Stimulated activated naive CD8-positive, alpha-beta T cell treated with anti-CD3 and anti-CD28 coated beads, Interleukin-15, Interleukin-2, amounts not matched to agents 100 U/mL and 50 U/mL, for 24 hours (primary cell): ENCODE measurements around the gene MTHFD2L.
"Not testable (repeated sequence)": the region's sequence is repeated elsewhere in the genome, so short reads cannot be mapped to it uniquely, and the experiment has no call there.

ENCODE experiments used
- ATAC-seq: fragments of 150-1000 bp; cut with Tn5 transposase; one replicate; pipeline ENCODE4 v1.10.0; 2021
- DNase-seq: peaks from one replicate; pipeline ENCODE4 v3.0.0; 2021

MTHFD2L gene

GRCh38 chr4:74157561-74158465 is at the start of gene MTHFD2L:
MTHFD2L (plus strand) TSS chr4:74158118; CDS start chr4:74158139, 21 bp downstream.
- ATAC-seq (peak; percentile 98), DNase-seq (peak; percentile 87)

- ATAC-seq (no peak), DNase-seq (no peak)
Observed at GRCh38 chr4:74108457-74109115, 49.3 kb upstream of the MTHFD2L start.

- DNase-seq (no peak), ATAC-seq (no peak)
Observed at GRCh38 chr4:74109116-74109869, 48.6 kb upstream of the MTHFD2L start.

- ATAC-seq (no peak), DNase-seq (no peak)
Observed at GRCh38 chr4:74109870-74110605, 47.9 kb upstream of the MTHFD2L start.

- ATAC-seq = no peak
- DNase-seq = no peak
Observed at GRCh38 chr4:74110670-74111069, 47.2 kb upstream of the MTHFD2L start.

- DNase-seq (no peak), ATAC-seq (no peak)
Observed at GRCh38 chr4:74111306-74111975, 46.5 kb upstream of the MTHFD2L start.

- DNase-seq (no peak), ATAC-seq (no peak)
Observed at GRCh38 chr4:74111990-74112389, 45.9 kb upstream of the MTHFD2L start.

GRCh38 chr4:74112399-74113105 is 45.4 kb upstream of the MTHFD2L start:
- ATAC-seq (no peak), DNase-seq (no peak)

GRCh38 chr4:74114234-74114633 is 43.7 kb upstream of the MTHFD2L start:
- DNase-seq (no peak), ATAC-seq (no peak)

GRCh38 chr4:74117024-74117534 is 40.8 kb upstream of the MTHFD2L start:
- no peak for DNase-seq

GRCh38 chr4:74118600-74119338 is 39.1 kb upstream of the MTHFD2L start:
- no peak for ATAC-seq
- no peak for DNase-seq

More at GRCh38 chr4:74117024-74117534, 40.8 kb upstream of the MTHFD2L start:
- ATAC-seq = no peak

- ATAC-seq (no peak), DNase-seq (no peak)
Observed at GRCh38 chr4:74120086-74120485, 37.8 kb upstream of the MTHFD2L start.

GRCh38 chr4:74121643-74122579 is 36.0 kb upstream of the MTHFD2L start:
- ATAC-seq = no peak
- no peak for DNase-seq

GRCh38 chr4:74123065-74123728 is 34.7 kb upstream of the MTHFD2L start:
- DNase-seq (no peak), ATAC-seq (no peak)

GRCh38 chr4:74125029-74125428 is 32.9 kb upstream of the MTHFD2L start:
- ATAC-seq = no peak

GRCh38 chr4:74127745-74128144 is 30.2 kb upstream of the MTHFD2L start:
- no peak for DNase-seq
- ATAC-seq = no peak

More at GRCh38 chr4:74125029-74125428, 32.9 kb upstream of the MTHFD2L start:
- DNase-seq = no peak

GRCh38 chr4:74130843-74131242 is 27.1 kb upstream of the MTHFD2L start:
- DNase-seq, ATAC-seq: not testable (repeated sequence)

- not testable (repeated sequence) for ATAC-seq, DNase-seq
Observed at GRCh38 chr4:74132188-74132587, 25.7 kb upstream of the MTHFD2L start.
